Activated T-cell treated with anti-CD3 and anti-CD28 coated beads, Interleukin-2, amount 50 U/mL, for 1 hour (primary cell): ENCODE measurements around the gene POLRMT.
A peak's percentile ranks its signal among the peaks of the same experiment; 100 is the strongest.
"Not testable (repeated sequence)": the region's sequence is repeated elsewhere in the genome, so short reads cannot be mapped to it uniquely, and the experiment has no call there.

ENCODE experiments used
- DNase-seq: peaks from one replicate; pipeline ENCODE4 v3.0.0-alpha.2; 2020

Gene POLRMT

GRCh38 chr19:590396-590745 lies 43.0 kb downstream of the POLRMT start:
- peak; percentile 55 for DNase-seq

DNA sequence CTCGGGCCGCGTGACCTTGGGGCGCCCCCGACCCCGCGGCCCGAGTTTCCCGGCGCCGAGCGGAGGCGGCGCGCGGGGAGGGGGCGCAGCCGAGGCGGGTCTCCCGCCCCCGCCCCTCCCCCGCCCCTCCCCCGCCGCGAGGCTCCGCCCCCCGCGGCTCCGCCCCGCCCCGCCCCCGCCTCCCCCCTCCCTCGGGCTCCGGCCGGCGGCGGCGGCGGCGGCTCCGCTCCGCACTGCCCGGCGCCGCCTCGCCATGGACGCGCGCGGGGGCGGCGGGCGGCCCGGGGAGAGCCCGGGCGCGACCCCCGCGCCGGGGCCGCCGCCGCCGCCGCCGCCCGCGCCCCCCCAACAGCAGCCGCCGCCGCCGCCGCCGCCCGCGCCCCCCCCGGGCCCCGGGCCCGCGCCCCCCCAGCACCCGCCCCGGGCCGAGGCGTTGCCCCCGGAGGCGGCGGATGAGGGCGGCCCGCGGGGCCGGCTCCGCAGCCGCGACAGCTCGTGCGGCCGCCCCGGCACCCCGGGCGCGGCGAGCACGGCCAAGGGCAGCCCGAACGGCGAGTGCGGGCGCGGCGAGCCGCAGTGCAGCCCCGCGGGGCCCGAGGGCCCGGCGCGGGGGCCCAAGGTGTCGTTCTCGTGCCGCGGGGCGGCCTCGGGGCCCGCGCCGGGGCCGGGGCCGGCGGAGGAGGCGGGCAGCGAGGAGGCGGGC lies 43.5 kb downstream of the POLRMT start, which contains the start of gene HCN2:
Gene HCN2 (plus strand): TSS at position 189 of the 703 bp plus-strand sequence. CDS start 65 bp downstream, at position 254.
- DNase-seq: no peak

GRCh38 chr19:588741-589692 lies 44.3 kb downstream of the POLRMT start:
- peak; percentile 41 for DNase-seq

- peak; percentile 68 for DNase-seq
Observed at GRCh38 chr19:588093-588740, 45.1 kb downstream of the POLRMT start.

GRCh38 chr19:585551-586110 lies 47.7 kb downstream of the POLRMT start:
- DNase-seq: no peak

DNA sequence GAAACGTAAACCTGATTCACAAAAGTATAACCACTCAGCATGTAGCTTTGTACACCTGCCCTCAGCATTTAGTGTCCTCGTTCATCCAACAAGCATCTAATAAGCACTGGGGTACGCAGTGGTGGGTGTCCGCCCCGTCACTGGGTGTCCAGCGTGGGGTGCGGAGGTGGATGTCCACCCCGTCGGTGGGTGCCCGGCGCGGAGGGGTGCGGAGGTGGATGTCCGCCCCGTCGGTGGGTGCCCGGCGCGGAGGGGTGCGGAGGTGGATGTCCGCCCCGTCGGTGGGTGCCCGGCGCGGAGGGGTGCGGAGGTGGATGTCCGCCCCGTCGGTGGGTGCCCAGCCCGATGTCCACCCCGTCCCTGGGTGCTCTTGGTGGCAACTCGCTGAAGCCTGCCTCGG lies 48.2 kb downstream of the POLRMT start:
- not testable (repeated sequence) for DNase-seq

DNA sequence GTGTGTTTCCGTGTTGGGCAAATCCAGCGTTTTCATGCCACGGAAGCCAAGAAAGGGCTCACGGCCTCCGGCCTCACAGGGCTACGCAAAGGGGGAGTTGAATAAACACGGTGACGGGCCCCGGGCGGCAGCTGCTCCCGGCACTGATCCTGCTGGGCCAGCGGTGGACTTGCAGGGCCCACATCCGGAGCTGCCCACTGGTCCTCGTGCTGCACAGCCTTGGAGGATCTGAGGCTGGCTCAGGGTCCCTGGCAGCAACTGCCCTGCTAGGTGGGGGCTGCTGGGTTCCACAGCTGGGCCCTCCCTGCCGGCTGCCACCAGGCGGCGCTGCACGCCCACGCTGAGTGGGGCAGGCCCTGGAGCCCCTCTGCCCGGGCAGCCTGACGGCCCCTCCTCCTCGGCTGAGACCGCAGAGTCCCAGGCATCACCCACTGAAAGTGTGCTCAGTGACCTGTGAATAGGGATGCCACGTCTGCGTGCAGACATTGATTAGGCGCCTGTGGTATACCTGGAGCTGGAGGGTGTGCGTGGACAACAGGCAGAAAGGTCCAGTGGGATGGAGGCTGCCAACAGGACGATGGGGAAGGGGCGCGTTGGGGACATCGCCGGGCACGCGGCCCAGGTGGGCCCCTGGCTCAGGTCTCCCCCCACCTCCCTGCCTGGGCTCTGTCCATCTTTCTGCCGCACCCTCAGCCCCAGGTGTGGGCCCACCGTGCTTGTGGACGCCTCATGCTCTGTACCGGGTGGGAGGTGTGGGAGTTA lies 48.9 kb downstream of the POLRMT start:
- DNase-seq: peak; percentile 79

DNA sequence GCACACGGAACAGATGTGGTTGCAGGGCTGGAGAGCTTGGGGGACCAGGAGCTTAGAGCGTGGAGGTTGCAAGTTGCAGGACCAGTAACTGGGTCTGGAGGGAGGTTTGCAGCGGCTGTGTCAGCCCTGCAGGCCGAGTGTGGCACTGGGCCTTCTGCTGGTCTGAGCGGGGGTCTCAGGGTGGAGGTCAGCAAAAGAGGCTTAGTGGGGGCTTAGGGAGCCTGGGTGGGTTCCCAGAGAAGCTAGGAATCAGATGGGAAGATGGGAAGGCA lies 49.4 kb downstream of the POLRMT start:
- DNase-seq: no peak

DNA sequence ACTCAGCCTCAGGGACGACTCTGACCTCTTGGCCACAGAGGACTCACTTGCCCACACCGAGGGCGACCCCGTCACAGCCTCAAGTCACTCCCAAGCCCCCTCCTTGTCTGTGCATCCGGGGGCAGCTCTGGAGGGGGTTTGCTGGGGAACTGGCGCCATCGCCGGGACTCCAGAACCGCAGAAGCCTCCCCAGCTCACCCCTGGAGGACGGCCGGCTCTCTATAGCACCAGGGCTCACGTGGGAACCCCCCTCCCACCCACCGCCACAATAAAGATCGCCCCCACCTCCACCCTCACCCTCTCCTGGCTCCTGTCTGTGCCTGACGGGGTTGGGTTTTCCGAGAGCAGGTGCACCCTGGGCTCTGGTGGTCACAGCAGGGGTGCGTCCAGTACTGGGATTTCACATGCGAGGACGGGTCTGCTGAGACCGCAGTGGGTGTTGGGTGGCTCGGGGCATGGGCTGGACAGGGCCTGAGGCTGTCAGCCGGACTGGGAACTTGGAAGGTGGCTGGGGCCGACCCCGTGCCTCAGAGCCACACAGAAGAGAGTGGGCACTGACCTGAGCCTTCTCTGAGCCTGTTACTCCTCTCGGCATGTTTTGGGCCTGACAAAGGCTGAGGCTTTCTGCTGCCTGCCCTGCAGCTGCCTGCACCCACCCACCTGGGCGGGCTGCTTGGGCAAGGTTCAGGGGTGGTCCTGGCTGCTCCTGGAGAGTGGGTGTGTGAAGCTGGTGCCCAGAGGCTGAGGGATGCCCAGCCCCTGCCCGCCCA lies 50.0 kb downstream of the POLRMT start:
- peak; percentile 18 for DNase-seq

GRCh38 chr19:582497-583197 lies 50.7 kb downstream of the POLRMT start:
- no peak for DNase-seq

DNA sequence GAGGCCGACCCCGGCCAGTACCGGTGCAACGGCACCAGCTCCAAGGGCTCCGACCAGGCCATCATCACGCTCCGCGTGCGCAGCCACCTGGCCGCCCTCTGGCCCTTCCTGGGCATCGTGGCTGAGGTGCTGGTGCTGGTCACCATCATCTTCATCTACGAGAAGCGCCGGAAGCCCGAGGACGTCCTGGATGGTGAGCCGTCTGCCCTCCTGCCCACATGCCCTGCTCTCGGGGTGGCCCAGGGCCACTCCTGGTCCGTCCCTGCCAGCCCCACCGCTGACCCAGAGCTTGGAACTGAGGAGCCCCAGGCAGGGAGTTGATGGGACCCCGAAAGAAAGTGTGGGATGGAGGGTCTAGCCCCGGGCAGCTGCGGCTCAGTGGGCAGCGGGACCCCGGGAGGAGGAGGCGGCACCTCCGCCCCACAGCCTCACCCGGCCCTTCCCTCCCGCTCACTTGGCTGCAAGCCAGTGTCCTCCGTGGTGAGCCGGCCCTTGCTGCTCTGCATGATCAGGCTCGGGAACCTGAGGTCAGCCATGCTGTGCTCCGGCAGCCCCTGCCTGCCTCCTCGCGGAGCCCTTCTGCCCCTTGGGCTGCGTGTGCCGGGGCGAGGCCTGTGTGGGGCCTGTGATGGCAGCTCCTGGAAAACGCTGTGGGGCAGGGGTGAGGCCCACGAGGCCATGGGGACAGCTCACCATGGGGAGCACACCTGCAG lies 51.8 kb downstream of the POLRMT start:
- DNase-seq: peak; percentile 14

DNA sequence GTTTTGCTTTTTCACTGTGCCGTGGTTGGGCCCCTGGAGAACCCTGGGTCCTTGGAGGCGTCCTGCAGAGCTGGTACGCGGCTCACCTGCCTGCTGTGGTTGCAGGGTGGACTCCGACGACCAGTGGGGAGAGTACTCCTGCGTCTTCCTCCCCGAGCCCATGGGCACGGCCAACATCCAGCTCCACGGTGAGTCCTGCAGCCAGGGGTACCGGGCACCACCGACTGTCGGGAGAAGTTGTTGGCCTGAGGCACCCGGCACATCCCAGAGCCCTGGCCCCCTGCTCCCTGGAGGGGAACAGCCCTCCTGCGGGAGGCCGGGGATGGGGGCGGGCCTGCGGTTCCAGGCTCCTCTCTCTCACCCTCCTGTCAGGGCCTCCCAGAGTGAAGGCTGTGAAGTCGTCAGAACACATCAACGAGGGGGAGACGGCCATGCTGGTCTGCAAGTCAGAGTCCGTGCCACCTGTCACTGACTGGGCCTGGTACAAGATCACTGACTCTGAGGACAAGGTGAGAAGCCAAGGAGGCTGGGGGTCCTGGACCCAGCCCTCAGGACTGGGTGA lies 53.0 kb downstream of the POLRMT start:
- DNase-seq: no peak

DNA sequence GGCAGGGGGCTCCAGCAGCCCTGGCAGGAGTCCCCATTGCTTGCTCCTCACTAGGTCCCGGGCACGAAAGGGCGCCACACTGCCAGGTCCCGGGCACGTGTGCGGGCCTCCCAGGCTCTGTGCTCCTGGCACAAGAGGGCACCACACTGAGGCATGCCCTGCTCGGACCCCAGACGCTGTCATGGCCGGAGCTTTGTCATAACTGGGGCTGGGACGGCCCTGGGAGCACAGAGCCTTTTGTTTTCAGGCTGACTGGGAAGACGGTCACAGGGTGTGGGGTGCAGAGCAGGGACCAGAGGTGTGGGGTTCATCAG lies 53.5 kb downstream of the POLRMT start:
- DNase-seq: no peak

DNA sequence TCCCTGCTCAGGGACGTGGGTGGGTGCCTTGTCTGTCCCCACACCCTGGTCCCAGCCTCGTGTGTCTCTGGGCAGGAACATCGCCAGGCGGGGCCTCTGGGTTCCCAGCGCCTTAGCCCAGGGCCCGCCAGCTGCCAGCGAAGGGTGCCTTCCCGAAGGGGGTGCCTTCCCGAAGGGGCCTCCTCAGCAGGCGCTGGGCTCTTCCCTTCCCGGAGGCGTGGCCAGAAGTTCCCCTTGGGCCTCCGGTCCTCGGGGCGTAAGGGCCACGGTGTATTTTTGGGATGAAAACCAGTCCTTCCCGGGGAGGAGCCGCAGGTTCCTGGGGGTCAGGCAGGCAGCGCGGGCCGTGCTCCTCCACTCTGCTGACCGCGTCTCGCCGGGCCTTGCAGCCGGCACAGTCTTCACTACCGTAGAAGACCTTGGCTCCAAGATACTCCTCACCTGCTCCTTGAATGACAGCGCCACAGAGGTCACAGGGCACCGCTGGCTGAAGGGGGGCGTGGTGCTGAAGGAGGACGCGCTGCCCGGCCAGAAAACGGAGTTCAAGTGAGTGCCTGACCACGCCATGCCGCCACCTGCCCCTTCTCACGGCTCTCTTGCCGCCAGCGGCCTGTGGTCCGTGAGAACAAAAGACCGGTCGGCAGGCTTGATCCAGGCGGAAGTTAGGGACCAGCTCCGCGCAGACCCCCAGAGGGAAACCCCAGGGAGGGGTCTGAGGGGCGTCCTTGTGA lies 54.1 kb downstream of the POLRMT start:
- DNase-seq: peak; percentile 15

- DNase-seq: no peak
Observed at GRCh38 chr19:577439-578392, 55.6 kb downstream of the POLRMT start.

GRCh38 chr19:576768-577438 lies 56.4 kb downstream of the POLRMT start:
- DNase-seq: peak; percentile 14
